GM23338 (cell line): ENCODE results near the gene CDON. TPM values are rescaled to one million over a fixed set of nuclear protein-coding genes. Genes with fewer than 3 reads are reported as not detected.

Experiments used
- ATAC-seq: fragments of 200-7000 bp; cut with Tn5 transposase; 3 replicates; pipeline ENCODE4 v1.9.1; 2020
- DNase-seq: peaks from one replicate; pipeline ENCODE4 v3.0.0-alpha.2; 2015; ENCODE audit warnings: low spot score
- H2AFZ ChIP-seq: fragments of 200-600 bp; sonication (generic); 2 replicates; pipeline ENCODE4 v1.8.0; 2016; ENCODE audit warnings: antibody characterized with exemption, mild to moderate bottlenecking, moderate library complexity
- H3F3A ChIP-seq: fragments of 200-600 bp; sonication (generic); replicated peaks from 2 replicates; pipeline ENCODE4 v1.8.0; 2017; ENCODE audit warnings: antibody characterized with exemption, mixed run types, low read depth
- H3K27ac ChIP-seq: fragments of 200-600 bp; sonication (generic); 2 replicates; pipeline ENCODE4 v1.6.1; 2016; ENCODE audit warnings: low read depth
- H3K27me3 ChIP-seq: fragments of 200-600 bp; sonication (generic); 2 replicates; pipeline ENCODE4 v1.8.0; 2016; ENCODE audit warnings: mild to moderate bottlenecking, mixed run types, moderate library complexity; ENCODE audit not compliant: insufficient read depth
- H3K36me3 ChIP-seq: fragments of 200-600 bp; sonication (generic); 2 replicates; pipeline ENCODE4 v1.8.0; 2016; ENCODE audit warnings: mild to moderate bottlenecking; ENCODE audit not compliant: insufficient read depth
- H3K4me1 ChIP-seq: fragments of 200-600 bp; sonication (generic); 2 replicates; pipeline ENCODE4 v1.8.0; 2016; ENCODE audit warnings: mild to moderate bottlenecking, moderate library complexity; ENCODE audit not compliant: insufficient read depth
- H3K4me2 ChIP-seq: fragments of 200-600 bp; sonication (generic); 2 replicates; pipeline ENCODE4 v1.7.1; 2017; ENCODE audit warnings: mixed run types
- H3K4me3 ChIP-seq: fragments of 200-600 bp; sonication (generic); 2 replicates; pipeline ENCODE4 v1.6.1; 2016; ENCODE audit warnings: mixed run types
- H3K79me2 ChIP-seq: fragments of 200-600 bp; sonication (generic); replicated peaks from 2 replicates; pipeline ENCODE4 v1.8.0; 2017; ENCODE audit warnings: mild to moderate bottlenecking; ENCODE audit not compliant: insufficient read depth
- H3K9me2 ChIP-seq: fragments of 200-600 bp; sonication (generic); 2 replicates; pipeline ENCODE4 v1.8.0; 2017; ENCODE audit not compliant: insufficient read depth
- H4K20me1 ChIP-seq: fragments of 200-600 bp; sonication (generic); replicated peaks from 2 replicates; pipeline ENCODE4 v1.8.0; 2017; ENCODE audit warnings: mild to moderate bottlenecking; ENCODE audit not compliant: insufficient read depth
- H3K27ac Mint-ChIP-seq: 2 replicates; pipeline ENCODE4 v1.8.0; 2020; ENCODE audit warnings: inconsistent platforms, mild to moderate bottlenecking, moderate library complexity, mixed read lengths
- H3K27me3 Mint-ChIP-seq: 3 replicates; pipeline ENCODE4 v1.8.0; 2022; ENCODE audit warnings: low read depth, mild to moderate bottlenecking, moderate library complexity, mixed read lengths, inconsistent platforms; ENCODE audit not compliant: insufficient read depth, poor library complexity
- H3K36me3 Mint-ChIP-seq: 3 replicates; pipeline ENCODE4 v1.8.0; 2021; ENCODE audit warnings: low read depth, mild to moderate bottlenecking, inconsistent platforms, moderate library complexity, mixed read lengths
- H3K4me1 Mint-ChIP-seq: 3 replicates; pipeline ENCODE4 v1.8.0; 2020; ENCODE audit warnings: mild to moderate bottlenecking, inconsistent platforms, mixed read lengths
- H3K4me3 Mint-ChIP-seq: 3 replicates; pipeline ENCODE4 v1.8.0; 2021; ENCODE audit warnings: moderate library complexity, mild to moderate bottlenecking, inconsistent platforms, mixed read lengths
- H3K9me3 Mint-ChIP-seq: 3 replicates; pipeline ENCODE4 v1.8.0; 2020; ENCODE audit warnings: moderate library complexity, mild to moderate bottlenecking, inconsistent platforms, mixed read lengths
- ZNF331 ChIP-seq: fragments of 250-450 bp; sonication (Bioruptor Pico); IDR thresholded peaks from 2 replicates; pipeline ENCODE4 v1.5.0; 2020; ENCODE audit warnings: low read depth, mild to moderate bottlenecking, moderate library complexity
- polyA plus RNA-seq: library from polyadenylated mRNA; unstranded; fragments of >200 nt; fragmentation: Nextera tagmentation; extraction: Ambion mirVana; gene quantifications from 2 replicates; pipeline ENCODE4 v1.2.1, GENCODE V29; 2016
- total RNA-seq: library from RNA; depleted of rRNA; stranded (reverse); fragments of >200 nt; shearing (Covaris generic); gene quantifications from 2 replicates; pipeline ENCODE4 v1.2.3, GENCODE V29; 2014
- TF ChIP-seq, protein P1 (sequence below): IDR thresholded peaks from one replicate; pipeline ENCODE4 v1.6.1; 2018; ENCODE audit warnings: antibody characterized with exemption; ENCODE audit not compliant: unreplicated experiment
- TF ChIP-seq, protein P2 (sequence below): IDR thresholded peaks from 2 replicates; pipeline ENCODE4 v1.6.1; 2016; ENCODE audit warnings: antibody characterized with exemption
- TF ChIP-seq, protein P3 (sequence below), 2 experiments: fragments of 200-600 bp in 1 of 2; sonication (generic) in 1 of 2; conservative IDR thresholded peaks; 2 replicates each; pipeline versions ENCODE4 v1.5.1 to v1.6.1; 2016 to 2017; ENCODE audit warnings: antibody characterized with exemption in 2 of 2, low read depth in 2 of 2, mild to moderate bottlenecking in 2 of 2, moderate library complexity in 1 of 2

The CDON gene
- total and polyA plus RNA-seq, 2 experiments from 2014 or later = 4.1 to 35.5 TPM

DNA sequence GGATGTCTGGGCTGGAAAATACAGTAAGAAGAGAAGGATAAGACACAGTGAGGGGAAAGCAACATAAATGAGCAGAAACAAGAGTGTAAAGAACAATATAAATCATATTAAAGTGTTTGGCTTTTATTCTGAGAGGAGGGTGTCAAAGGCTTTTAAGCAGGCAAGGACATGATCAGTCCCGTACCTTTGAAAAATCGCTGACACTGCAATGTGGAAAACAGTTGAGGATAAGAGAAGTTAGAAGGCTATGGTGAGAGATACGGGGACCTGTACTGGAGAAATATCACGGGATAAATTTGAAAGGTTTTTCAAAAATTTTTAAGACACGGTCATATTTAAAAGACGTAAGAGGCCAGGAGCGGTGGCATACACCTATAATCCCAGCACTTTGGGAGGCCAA is 30.3 kb downstream of the CDON start (continued):
- TF ChIP-seq, protein P1, sequence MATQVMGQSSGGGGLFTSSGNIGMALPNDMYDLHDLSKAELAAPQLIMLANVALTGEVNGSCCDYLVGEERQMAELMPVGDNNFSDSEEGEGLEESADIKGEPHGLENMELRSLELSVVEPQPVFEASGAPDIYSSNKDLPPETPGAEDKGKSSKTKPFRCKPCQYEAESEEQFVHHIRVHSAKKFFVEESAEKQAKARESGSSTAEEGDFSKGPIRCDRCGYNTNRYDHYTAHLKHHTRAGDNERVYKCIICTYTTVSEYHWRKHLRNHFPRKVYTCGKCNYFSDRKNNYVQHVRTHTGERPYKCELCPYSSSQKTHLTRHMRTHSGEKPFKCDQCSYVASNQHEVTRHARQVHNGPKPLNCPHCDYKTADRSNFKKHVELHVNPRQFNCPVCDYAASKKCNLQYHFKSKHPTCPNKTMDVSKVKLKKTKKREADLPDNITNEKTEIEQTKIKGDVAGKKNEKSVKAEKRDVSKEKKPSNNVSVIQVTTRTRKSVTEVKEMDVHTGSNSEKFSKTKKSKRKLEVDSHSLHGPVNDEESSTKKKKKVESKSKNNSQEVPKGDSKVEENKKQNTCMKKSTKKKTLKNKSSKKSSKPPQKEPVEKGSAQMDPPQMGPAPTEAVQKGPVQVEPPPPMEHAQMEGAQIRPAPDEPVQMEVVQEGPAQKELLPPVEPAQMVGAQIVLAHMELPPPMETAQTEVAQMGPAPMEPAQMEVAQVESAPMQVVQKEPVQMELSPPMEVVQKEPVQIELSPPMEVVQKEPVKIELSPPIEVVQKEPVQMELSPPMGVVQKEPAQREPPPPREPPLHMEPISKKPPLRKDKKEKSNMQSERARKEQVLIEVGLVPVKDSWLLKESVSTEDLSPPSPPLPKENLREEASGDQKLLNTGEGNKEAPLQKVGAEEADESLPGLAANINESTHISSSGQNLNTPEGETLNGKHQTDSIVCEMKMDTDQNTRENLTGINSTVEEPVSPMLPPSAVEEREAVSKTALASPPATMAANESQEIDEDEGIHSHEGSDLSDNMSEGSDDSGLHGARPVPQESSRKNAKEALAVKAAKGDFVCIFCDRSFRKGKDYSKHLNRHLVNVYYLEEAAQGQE = no peak
- TF ChIP-seq, protein P2, sequence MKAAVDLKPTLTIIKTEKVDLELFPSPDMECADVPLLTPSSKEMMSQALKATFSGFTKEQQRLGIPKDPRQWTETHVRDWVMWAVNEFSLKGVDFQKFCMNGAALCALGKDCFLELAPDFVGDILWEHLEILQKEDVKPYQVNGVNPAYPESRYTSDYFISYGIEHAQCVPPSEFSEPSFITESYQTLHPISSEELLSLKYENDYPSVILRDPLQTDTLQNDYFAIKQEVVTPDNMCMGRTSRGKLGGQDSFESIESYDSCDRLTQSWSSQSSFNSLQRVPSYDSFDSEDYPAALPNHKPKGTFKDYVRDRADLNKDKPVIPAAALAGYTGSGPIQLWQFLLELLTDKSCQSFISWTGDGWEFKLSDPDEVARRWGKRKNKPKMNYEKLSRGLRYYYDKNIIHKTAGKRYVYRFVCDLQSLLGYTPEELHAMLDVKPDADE = no peak
- TF ChIP-seq, protein P3, sequence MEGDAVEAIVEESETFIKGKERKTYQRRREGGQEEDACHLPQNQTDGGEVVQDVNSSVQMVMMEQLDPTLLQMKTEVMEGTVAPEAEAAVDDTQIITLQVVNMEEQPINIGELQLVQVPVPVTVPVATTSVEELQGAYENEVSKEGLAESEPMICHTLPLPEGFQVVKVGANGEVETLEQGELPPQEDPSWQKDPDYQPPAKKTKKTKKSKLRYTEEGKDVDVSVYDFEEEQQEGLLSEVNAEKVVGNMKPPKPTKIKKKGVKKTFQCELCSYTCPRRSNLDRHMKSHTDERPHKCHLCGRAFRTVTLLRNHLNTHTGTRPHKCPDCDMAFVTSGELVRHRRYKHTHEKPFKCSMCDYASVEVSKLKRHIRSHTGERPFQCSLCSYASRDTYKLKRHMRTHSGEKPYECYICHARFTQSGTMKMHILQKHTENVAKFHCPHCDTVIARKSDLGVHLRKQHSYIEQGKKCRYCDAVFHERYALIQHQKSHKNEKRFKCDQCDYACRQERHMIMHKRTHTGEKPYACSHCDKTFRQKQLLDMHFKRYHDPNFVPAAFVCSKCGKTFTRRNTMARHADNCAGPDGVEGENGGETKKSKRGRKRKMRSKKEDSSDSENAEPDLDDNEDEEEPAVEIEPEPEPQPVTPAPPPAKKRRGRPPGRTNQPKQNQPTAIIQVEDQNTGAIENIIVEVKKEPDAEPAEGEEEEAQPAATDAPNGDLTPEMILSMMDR (conservative IDR thresholded peaks at IDR 0.05; ENCODE audit: low read depth in 2 of 2) = no peak
- TF ChIP-seq ZNF331 = no peak

DNA sequence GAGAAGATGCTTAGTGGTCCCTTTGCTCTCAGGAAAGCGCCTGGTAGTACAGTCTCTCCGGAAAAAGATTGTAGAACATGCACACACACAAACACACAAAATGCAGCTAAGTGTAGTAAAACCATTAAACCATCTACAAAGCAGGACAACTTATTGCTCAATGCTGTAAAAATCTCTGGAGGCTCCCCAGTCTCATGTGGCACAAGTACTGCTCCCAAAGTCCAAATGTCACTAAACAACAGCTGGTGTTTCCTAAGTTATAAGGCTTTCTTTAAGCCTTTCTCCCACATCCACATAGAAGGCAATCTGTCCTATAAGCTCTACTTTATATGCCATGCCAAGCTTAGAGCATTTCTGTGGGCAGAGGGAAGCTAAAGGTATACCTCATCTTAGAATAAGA is 32.9 kb downstream of the CDON start:
- H3K4me1 ChIP-seq = peaks cover 10% of the 10 kb centered on the region; the same call in 1 of the 2 replicates
- H2AFZ ChIP-seq = no peak overlapping the region
- DNase-seq (no peak), ATAC-seq (no peak)
- no peak overlapping the region for H3K4me3 ChIP-seq
- no peaks in the 10 kb centered on the region for H3K36me3 ChIP-seq
- 0 out of 2 replicates have a peak, but pooled peaks cover 4% of the 10 kb centered on the region for H3K79me2 ChIP-seq
- no peak overlapping the region for H3K27ac Mint-ChIP-seq
- TF ChIP-seq, protein P3 (conservative IDR thresholded peaks at IDR 0.05; ENCODE audit: low read depth in 2 of 2) = no peak
- peaks cover 25% of the 10 kb centered on the region for H3K4me1 Mint-ChIP-seq
- no peaks in the 10 kb centered on the region for H3K27me3 Mint-ChIP-seq
- no peaks in the 10 kb centered on the region for H3K9me3 Mint-ChIP-seq
- no peak overlapping the region for H3K4me3 Mint-ChIP-seq
- no peak overlapping the region for H3K4me2 ChIP-seq
- H3F3A ChIP-seq = no peaks in the 10 kb centered on the region
- H3K27ac ChIP-seq = no peak overlapping the region
- no peaks in the 10 kb centered on the region for H4K20me1 ChIP-seq
- H3K27me3 ChIP-seq = no peaks in the 10 kb centered on the region
- H3K9me2 ChIP-seq = no peaks in the 10 kb centered on the region
- no peaks in the 10 kb centered on the region; the same call in 1 of the 3 replicates for H3K36me3 Mint-ChIP-seq
